H1 (cell line): ENCODE measurements around the gene PARD3. TPM values are rescaled to one million over a fixed set of nuclear protein-coding genes. Genes with fewer than 3 reads are reported as not detected.

ENCODE experiments used
- CTCF ChIA-PET: fragments of 300-600 bp; sonication (Branson Sonifier 250); formaldehyde crosslinking; loops from one replicate; lab custom pipeline; 2021; ENCODE audit not compliant: partially characterized antibody; lab: Charles Lee
- POLR2A ChIA-PET: fragments of 300-600 bp; sonication (Branson Sonifier 250); formaldehyde crosslinking; loops from one replicate; lab custom pipeline; 2021; ENCODE audit warnings: inconsistent platforms; ENCODE audit not compliant: partially characterized antibody; lab: Charles Lee
- DNase-seq, 2 experiments: peaks; one replicate each; pipeline versions ENCODE4 v3.0.0 to v3.0.0-alpha.2; 2010 to 2022; ENCODE audit warnings: low spot score in 2 of 2, low read depth in 1 of 2, mixed read lengths in 1 of 2
- FAIRE-seq: peaks from 2 replicates; lab custom pipeline; 2011; peaks lifted over from hg19 to GRCh38; lab: Jason Lieb, UNC
- H2AFZ ChIP-seq: 2 replicates; pipeline ENCODE4 v1.8.1; 2012; ENCODE audit warnings: low read length, inconsistent platforms
- H2AK5ac ChIP-seq: 2 replicates; pipeline ENCODE4 v1.6.1; 2013; ENCODE audit warnings: low read depth, low read length
- H2BK120ac ChIP-seq: replicated peaks from 2 replicates; pipeline ENCODE3; 2013; ENCODE audit warnings: low read depth, low read length, inconsistent platforms
- H2BK12ac ChIP-seq: 2 replicates; pipeline ENCODE4 v1.6.1; 2013; ENCODE audit warnings: low read depth, low read length
- H2BK15ac ChIP-seq: 2 replicates; pipeline ENCODE4 v1.6.1; 2013; ENCODE audit warnings: low read length
- H2BK20ac ChIP-seq: 2 replicates; pipeline ENCODE4 v1.6.1; 2013; ENCODE audit warnings: low read length
- H2BK5ac ChIP-seq: 2 replicates; pipeline ENCODE4 v1.6.1; 2013; ENCODE audit warnings: low read depth, low read length
- H3K14ac ChIP-seq: 2 replicates; pipeline ENCODE4 v1.6.1; 2013; ENCODE audit warnings: inconsistent platforms; ENCODE audit not compliant: insufficient read length
- H3K18ac ChIP-seq: 2 replicates; pipeline ENCODE4 v1.6.1; 2013; ENCODE audit warnings: low read length; ENCODE audit errors: extremely low read depth
- H3K23ac ChIP-seq: 2 replicates; pipeline ENCODE4 v1.6.1; 2013; ENCODE audit warnings: inconsistent platforms; ENCODE audit not compliant: insufficient read length
- H3K23me2 ChIP-seq: 2 replicates; pipeline ENCODE4 v1.6.1; 2013; ENCODE audit warnings: low read depth, low read length
- H3K27ac ChIP-seq: 2 replicates; pipeline ENCODE4 v1.6.1; 2011; ENCODE audit warnings: low read depth, low read length, inconsistent platforms
- H3K27me3 ChIP-seq, 4 experiments: replicated peaks in 1 of 4; 1 replicate in 1 of 4; 2 replicates in 3 of 4; pipeline versions ENCODE4 v1.6.1 to v1.8.1; 2011 to 2013; ENCODE audit warnings: low read length in 3 of 4, mild to moderate bottlenecking in 3 of 4, inconsistent platforms in 2 of 4, mixed read lengths in 2 of 4, moderate library complexity in 1 of 4; ENCODE audit not compliant: control insufficient read depth in 3 of 4, insufficient read depth in 3 of 4; ENCODE audit errors: extremely low read depth in 1 of 4
- H3K36me3 ChIP-seq, 4 experiments: 2 replicates each; pipeline versions ENCODE4 v1.6.1 to v1.8.1; 2011 to 2013; ENCODE audit warnings: mild to moderate bottlenecking in 4 of 4, low read length in 3 of 4, moderate library complexity in 2 of 4, control low read depth in 1 of 4, inconsistent platforms in 1 of 4; ENCODE audit not compliant: insufficient read depth in 4 of 4, control insufficient read depth in 2 of 4
- H3K4ac ChIP-seq: replicated peaks from 2 replicates; pipeline ENCODE3; 2013; ENCODE audit warnings: low read length, low read depth, mixed read lengths, inconsistent platforms; ENCODE audit not compliant: insufficient read length
- H3K4me1 ChIP-seq, 4 experiments: replicated peaks in 1 of 4; 1 replicate in 1 of 4; 2 replicates in 3 of 4; pipeline versions ENCODE4 v1.6.1 to v1.8.1; 2011 to 2013; ENCODE audit warnings: low read length in 3 of 4, inconsistent platforms in 2 of 4, mixed read lengths in 1 of 4; ENCODE audit not compliant: insufficient read depth in 4 of 4, control insufficient read depth in 3 of 4
- H3K4me2 ChIP-seq, 2 experiments: 2 replicates each; pipeline versions ENCODE4 v1.6.1 to v1.8.1; 2011 to 2013; ENCODE audit warnings: low read depth in 2 of 2, low read length in 2 of 2, control low read depth in 1 of 2, inconsistent platforms in 1 of 2, mild to moderate bottlenecking in 1 of 2; ENCODE audit not compliant: insufficient read depth in 1 of 2
- H3K4me3 ChIP-seq, 4 experiments: fragments of 200-600, 300-600 bp in 1 of 4; sonication (generic), shearing (Covaris generic), sonication (Bioruptor Twin) in 1 of 4; 2 replicates each; pipeline versions ENCODE4 v1.5.1 to v1.8.1; 2011 to 2016; ENCODE audit warnings: low read length in 4 of 4, low read depth in 3 of 4, control low read depth in 2 of 4, inconsistent platforms in 2 of 4, mild to moderate bottlenecking in 2 of 4, mixed read lengths in 1 of 4, moderate library complexity in 1 of 4; ENCODE audit not compliant: insufficient read depth in 2 of 4; ENCODE audit errors: extremely low read depth in 1 of 4
- H3K56ac ChIP-seq: replicated peaks from 2 replicates; pipeline ENCODE3; 2013; ENCODE audit warnings: low read depth, mild to moderate bottlenecking, mixed read lengths, low read length, inconsistent platforms; ENCODE audit not compliant: insufficient read length
- H3K79me1 ChIP-seq: 2 replicates; pipeline ENCODE4 v1.6.1; 2013; ENCODE audit warnings: low read depth, low read length, control low read depth
- H3K79me2 ChIP-seq, 2 experiments: 2 replicates each; pipeline versions ENCODE4 v1.6.1 to v1.8.1; 2012 to 2013; ENCODE audit warnings: low read length in 2 of 2, mild to moderate bottlenecking in 2 of 2, inconsistent platforms in 1 of 2; ENCODE audit not compliant: insufficient read depth in 2 of 2, control insufficient read depth in 1 of 2
- H3K9ac ChIP-seq, 4 experiments: replicated peaks in 1 of 4; 1 replicate in 1 of 4; 2 replicates in 3 of 4; pipeline versions ENCODE4 v1.6.1 to v1.8.1; 2011 to 2013; ENCODE audit warnings: low read depth in 3 of 4, low read length in 3 of 4, control low read depth in 2 of 4, mild to moderate bottlenecking in 2 of 4, moderate library complexity in 2 of 4, inconsistent platforms in 1 of 4; ENCODE audit errors: extremely low read depth in 1 of 4
- H3K9me3 ChIP-seq, 2 experiments: 2 replicates each; pipeline versions ENCODE4 v1.6.1 to v1.8.1; 2012 to 2013; ENCODE audit warnings: mild to moderate bottlenecking in 2 of 2, moderate library complexity in 2 of 2, control low read depth in 1 of 2, inconsistent platforms in 1 of 2, low read depth in 1 of 2, low read length in 1 of 2, mixed read lengths in 1 of 2; ENCODE audit not compliant: insufficient read depth in 2 of 2
- H4K20me1 ChIP-seq, 2 experiments: replicated peaks in 1 of 2; 2 replicates each; pipeline versions ENCODE3 to v1.8.1; 2011 to 2013; ENCODE audit warnings: inconsistent platforms in 2 of 2, low read length in 2 of 2, mild to moderate bottlenecking in 1 of 2; ENCODE audit not compliant: insufficient read depth in 2 of 2, control insufficient read depth in 1 of 2
- H4K5ac ChIP-seq: 2 replicates; pipeline ENCODE4 v1.6.1; 2013; ENCODE audit warnings: low read length, low read depth, mixed read lengths, inconsistent platforms; ENCODE audit not compliant: insufficient read length
- H4K8ac ChIP-seq: 2 replicates; pipeline ENCODE4 v1.8.0; 2013; ENCODE audit warnings: mild to moderate bottlenecking, moderate library complexity, low read length, inconsistent platforms; ENCODE audit not compliant: insufficient read depth; ENCODE audit errors: extremely low read depth
- H4K91ac ChIP-seq: replicated peaks from 2 replicates; pipeline ENCODE3; 2013; ENCODE audit warnings: low read length, mixed read lengths, inconsistent platforms; ENCODE audit not compliant: insufficient read length
- CHD2 ChIP-seq: IDR thresholded peaks from 2 replicates; pipeline ENCODE4 v1.6.1; 2012; ENCODE audit warnings: low read length, improper control_type of control experiment
- HDAC2 ChIP-seq, 2 experiments: fragments of 300-600 bp in 1 of 2; sonication (generic) in 1 of 2; IDR thresholded peaks; 2 replicates each; pipeline ENCODE4 v1.6.1; 2011 to 2012; ENCODE audit warnings: low read depth in 2 of 2, low read length in 2 of 2, mild to moderate bottlenecking in 2 of 2, moderate library complexity in 2 of 2, borderline replicate concordance in 1 of 2, inconsistent platforms in 1 of 2
- SP1 ChIP-seq: IDR thresholded peaks from 2 replicates; pipeline ENCODE4 v1.6.1; 2011; ENCODE audit warnings: low read depth, low read length
- SP4 ChIP-seq: IDR thresholded peaks from 2 replicates; pipeline ENCODE4 v1.6.1; 2012; ENCODE audit warnings: low read length, inconsistent platforms
- TEAD4 ChIP-seq: IDR thresholded peaks from 2 replicates; pipeline ENCODE4 v1.6.1; 2012; ENCODE audit warnings: low read depth, low read length, inconsistent platforms, mixed read lengths
- polyA plus RNA-seq, 7 experiments: library from polyadenylated mRNA; depleted of rRNA in 3 of 7; stranded (reverse) in 5 of 7; unstranded in 2 of 7; fragments of >200 nt in 5 of 7; fragments of 200-250 nt in 2 of 7; gene quantifications; 1 replicate in 5 of 7; 2 replicates in 1 of 7; 4 replicates in 1 of 7; pipeline versions ENCODE4 v1.2.1 to v1.2.3, GENCODE V29; 2011 to 2013; ENCODE audit warnings: missing spikeins in 2 of 7, mixed read lengths in 2 of 7
- total RNA-seq: library from RNA; stranded (reverse); fragmentation: NEBNext Ultra II Directional; extraction: Animal tissue kit (Norgen Biotek cat#: 25700); gene quantifications from 2 replicates; pipeline ENCODE4 v1.2.1, GENCODE V29; 2021

The PARD3 gene
- total and polyA plus RNA-seq, 2 of the 8 experiments (the other 6 are each of a cell fraction or from before 2014, with no cell fraction given), result 19.7 to 49.1 TPM

- Histone ChIP-seq H3K56ac (no peak overlapping the region), H3K14ac (no peak overlapping the region), H3K27ac (no peak overlapping the region), H3K27me3 (no peaks in the 10 kb centered on the region), H2BK120ac (no peak overlapping the region), H4K20me1 (no peaks in the 10 kb centered on the region), H2AK5ac (no peak overlapping the region), H3K9ac (no peak overlapping the region), H3K4me1 (peaks cover under 1 to 7% (median 6%) of the 10 kb centered on the region in 4 experiments; a peak in 5 of 7 replicates), H3K18ac (no peak overlapping the region), H3K23me2 (no peaks in the 10 kb centered on the region), H2AFZ (no peak overlapping the region), H2BK5ac (no peak overlapping the region), H4K91ac (no peak overlapping the region), H2BK12ac (no peak overlapping the region), H3K4me3 (no peak overlapping the region), H3K9me3 (no peaks in the 10 kb centered on the region), H4K5ac (no peak overlapping the region), H3K79me2 (no peaks in the 10 kb centered on the region), H3K4ac (no peak overlapping the region), H2BK15ac (no peak overlapping the region), H2BK20ac (no peak overlapping the region), H3K36me3 (no peaks in the 10 kb centered on the region), H3K4me2 (no peak overlapping the region), H3K23ac (no peak overlapping the region), H3K79me1 (no peaks in the 10 kb centered on the region), H4K8ac (no peak overlapping the region)
- CTCF ChIA-PET, result no interaction called here
- POLR2A ChIA-PET, result no interaction called here
- FAIRE-seq, result no peak
- DNase-seq, result no peak
- no peak for TF ChIP-seq SP4
- no peak for TF ChIP-seq HDAC2 (IDR thresholded peaks at IDR 0.05; ENCODE audit: borderline replicate concordance in 1 of 2, low read depth in 2 of 2, low read length in 2 of 2)
- no peak for TF ChIP-seq SP1
- no peak for TF ChIP-seq CHD2
- TF ChIP-seq TEAD4, result no peak
Measured at GRCh38 chr10:34859170-34859569, 44.1 kb upstream of the PARD3 start.
